GM10847 (cell line): ENCODE measurements around the gene KANSL1.

ENCODE experiments used
- POLR2A ChIP-seq: IDR thresholded peaks from 2 replicates; pipeline ENCODE4 v1.6.1; 2011; ENCODE audit not compliant: insufficient read length; ENCODE audit errors: extremely low read depth

The KANSL1 gene

GRCh38 chr17:45984368-45984767, 208.9 kb downstream of the KANSL1 start:
- no peak for TF ChIP-seq POLR2A

GRCh38 chr17:45983614-45984310, 209.5 kb downstream of the KANSL1 start:
- TF ChIP-seq POLR2A: no peak

- TF ChIP-seq POLR2A: no peak
Observed at GRCh38 chr17:45982791-45983613, 210.2 kb downstream of the KANSL1 start.

- no peak for TF ChIP-seq POLR2A
Observed at GRCh38 chr17:45981306-45981705, 211.9 kb downstream of the KANSL1 start.

DNA sequence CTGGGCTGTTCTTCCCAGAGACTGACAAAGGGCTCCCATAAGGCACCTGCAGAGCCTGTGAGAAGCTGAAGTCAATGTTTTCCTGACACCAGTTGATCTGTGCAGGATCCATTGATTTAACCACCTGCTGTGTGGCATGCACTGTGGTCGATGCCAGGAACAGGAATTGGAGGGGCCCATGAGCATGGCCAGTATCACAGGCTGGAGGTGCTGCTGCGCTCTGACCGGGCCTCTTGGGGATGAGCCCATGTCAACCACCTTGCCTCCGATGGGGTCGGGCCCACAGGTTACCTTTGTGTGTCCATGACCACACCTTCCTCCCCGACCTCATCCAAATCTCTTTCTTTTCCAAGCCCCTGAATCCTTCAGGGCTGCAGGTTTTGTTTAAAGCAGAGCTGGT, 212.4 kb downstream of the KANSL1 start:
- TF ChIP-seq POLR2A: no peak
